ENCODE measurements around the gene SLC13A1. TPM values are rescaled to one million over a fixed set of nuclear protein-coding genes. Genes with fewer than 3 reads are reported as not detected.

The SLC13A1 gene
- total RNA-seq, 3 donors from 2014 or later = 0.63 to 2.1 (median 1.6) TPM

DNA sequence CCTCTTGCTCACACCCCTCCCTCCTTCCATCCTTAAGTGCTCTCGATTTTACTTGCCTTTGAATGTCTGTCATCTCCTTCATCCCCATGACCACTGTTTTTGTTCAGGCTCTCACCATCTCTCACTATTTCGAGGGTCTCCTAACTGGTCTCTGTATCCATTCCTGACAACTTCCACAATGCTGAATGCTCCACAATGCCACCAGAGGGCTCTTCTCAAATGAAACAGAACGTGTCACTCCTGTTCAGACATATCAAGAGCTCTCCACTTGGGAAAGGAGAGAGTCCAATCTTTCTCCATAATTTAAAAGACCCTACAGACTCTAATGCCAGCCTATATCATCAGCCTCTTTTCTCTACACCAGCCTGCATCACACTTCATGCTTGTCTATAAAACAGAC, 9.0 kb upstream of the SLC13A1 start:
- TF ChIP-seq, protein P1, sequence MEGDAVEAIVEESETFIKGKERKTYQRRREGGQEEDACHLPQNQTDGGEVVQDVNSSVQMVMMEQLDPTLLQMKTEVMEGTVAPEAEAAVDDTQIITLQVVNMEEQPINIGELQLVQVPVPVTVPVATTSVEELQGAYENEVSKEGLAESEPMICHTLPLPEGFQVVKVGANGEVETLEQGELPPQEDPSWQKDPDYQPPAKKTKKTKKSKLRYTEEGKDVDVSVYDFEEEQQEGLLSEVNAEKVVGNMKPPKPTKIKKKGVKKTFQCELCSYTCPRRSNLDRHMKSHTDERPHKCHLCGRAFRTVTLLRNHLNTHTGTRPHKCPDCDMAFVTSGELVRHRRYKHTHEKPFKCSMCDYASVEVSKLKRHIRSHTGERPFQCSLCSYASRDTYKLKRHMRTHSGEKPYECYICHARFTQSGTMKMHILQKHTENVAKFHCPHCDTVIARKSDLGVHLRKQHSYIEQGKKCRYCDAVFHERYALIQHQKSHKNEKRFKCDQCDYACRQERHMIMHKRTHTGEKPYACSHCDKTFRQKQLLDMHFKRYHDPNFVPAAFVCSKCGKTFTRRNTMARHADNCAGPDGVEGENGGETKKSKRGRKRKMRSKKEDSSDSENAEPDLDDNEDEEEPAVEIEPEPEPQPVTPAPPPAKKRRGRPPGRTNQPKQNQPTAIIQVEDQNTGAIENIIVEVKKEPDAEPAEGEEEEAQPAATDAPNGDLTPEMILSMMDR (IDR thresholded peaks at IDR 0.05) = no peak
- ATAC-seq (peak; percentile 72), DNase-seq (peak in 1 of 3 donors; percentile 44)
- H3K36me3 ChIP-seq (ENCODE audit: low read depth) = no peaks in the 10 kb centered on the region
- no peaks in the 10 kb centered on the region for H3K9me3 ChIP-seq
- peaks cover 16% of the 10 kb centered on the region for H3K4me1 ChIP-seq (ENCODE audit: low read depth)
- H3K4me3 ChIP-seq = no peak overlapping the region
- intact Hi-C loops (cut with DNase I, micrococcal nuclease) = loop anchor here in 1 of 2 donors (10.0 kb wide), 1 partner anchor 156 kb away; no protein-coding TSS in a partner anchor

DNA sequence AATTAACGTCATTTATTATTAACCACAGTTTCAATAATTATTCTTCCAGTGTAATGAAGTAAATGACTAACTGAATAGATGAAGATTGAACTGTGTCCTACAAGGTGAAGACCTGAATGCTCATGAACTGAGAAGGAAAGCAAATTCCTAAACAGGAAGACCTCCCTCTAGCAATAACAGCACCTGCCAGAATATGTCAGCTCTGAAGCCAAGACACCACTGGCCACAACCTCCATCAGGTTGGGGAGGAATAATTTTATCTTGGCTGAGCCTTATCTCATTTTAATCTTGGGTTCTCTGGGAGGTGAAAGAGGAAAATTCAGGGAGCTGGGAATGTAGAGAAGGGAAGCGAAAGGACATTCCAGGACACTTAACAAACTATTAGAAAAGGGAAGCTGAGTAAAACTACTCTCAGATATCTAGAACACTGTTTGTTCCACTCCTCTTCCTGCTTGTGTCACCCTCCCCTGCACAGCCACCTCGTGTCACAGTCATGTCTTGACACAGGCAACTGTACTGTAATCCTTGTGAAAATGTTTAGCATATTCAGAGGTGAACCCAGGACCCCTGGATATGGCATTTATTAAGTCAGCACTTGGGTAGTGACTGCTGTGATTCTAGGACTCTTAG, 4.6 kb upstream of the SLC13A1 start:
- TF ChIP-seq, protein P1 (IDR thresholded peaks at IDR 0.05) = no peak
- ATAC-seq = no peak

DNA sequence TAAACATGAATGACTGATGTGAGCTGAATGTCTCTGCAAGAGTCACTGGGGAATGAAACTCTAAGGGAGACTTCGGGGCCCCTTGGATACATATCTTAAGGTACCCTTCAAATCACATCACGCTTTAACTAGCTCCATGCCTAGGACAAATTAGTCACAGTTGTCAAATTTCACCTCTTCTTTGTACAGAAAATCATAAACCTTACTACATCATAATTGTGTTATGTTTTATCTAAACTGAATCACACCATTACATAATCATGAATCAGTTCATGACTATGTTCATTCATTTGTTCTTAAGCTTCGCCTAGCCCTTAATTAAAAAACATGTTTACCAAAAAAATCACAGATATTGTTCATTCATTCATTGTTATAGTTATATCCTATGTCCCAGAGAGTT, 2.1 kb upstream of the SLC13A1 start:
- ATAC-seq (no peak), DNase-seq (no peak)
- Histone ChIP-seq H3K4me3 (no peak overlapping the region), H3K36me3 (ENCODE audit: low read depth) (no peaks in the 10 kb centered on the region), H3K9me3 (no peaks in the 10 kb centered on the region), H3K4me1 (ENCODE audit: low read depth) (no peaks in the 10 kb centered on the region)
- intact Hi-C loops (cut with DNase I, micrococcal nuclease) = loop anchor here in 1 of 2 donors (10.0 kb wide), 1 partner anchor 163 kb away; no protein-coding TSS in a partner anchor
- TF ChIP-seq, protein P1 (IDR thresholded peaks at IDR 0.05) = no peak

More for the DNA sequence above, 4.6 kb upstream of the SLC13A1 start:
- no peak overlapping the region for H3K4me3 ChIP-seq
- no peaks in the 10 kb centered on the region for H3K36me3 ChIP-seq (ENCODE audit: low read depth)
- no peaks in the 10 kb centered on the region for H3K9me3 ChIP-seq
- DNase-seq = no peak
- intact Hi-C loops (cut with DNase I, micrococcal nuclease) = loop anchor here in 1 of 2 donors (10.0 kb wide), 1 partner anchor 160 kb away; no protein-coding TSS in a partner anchor
- peaks cover 3% of the 10 kb centered on the region for H3K4me1 ChIP-seq (ENCODE audit: low read depth)

DNA sequence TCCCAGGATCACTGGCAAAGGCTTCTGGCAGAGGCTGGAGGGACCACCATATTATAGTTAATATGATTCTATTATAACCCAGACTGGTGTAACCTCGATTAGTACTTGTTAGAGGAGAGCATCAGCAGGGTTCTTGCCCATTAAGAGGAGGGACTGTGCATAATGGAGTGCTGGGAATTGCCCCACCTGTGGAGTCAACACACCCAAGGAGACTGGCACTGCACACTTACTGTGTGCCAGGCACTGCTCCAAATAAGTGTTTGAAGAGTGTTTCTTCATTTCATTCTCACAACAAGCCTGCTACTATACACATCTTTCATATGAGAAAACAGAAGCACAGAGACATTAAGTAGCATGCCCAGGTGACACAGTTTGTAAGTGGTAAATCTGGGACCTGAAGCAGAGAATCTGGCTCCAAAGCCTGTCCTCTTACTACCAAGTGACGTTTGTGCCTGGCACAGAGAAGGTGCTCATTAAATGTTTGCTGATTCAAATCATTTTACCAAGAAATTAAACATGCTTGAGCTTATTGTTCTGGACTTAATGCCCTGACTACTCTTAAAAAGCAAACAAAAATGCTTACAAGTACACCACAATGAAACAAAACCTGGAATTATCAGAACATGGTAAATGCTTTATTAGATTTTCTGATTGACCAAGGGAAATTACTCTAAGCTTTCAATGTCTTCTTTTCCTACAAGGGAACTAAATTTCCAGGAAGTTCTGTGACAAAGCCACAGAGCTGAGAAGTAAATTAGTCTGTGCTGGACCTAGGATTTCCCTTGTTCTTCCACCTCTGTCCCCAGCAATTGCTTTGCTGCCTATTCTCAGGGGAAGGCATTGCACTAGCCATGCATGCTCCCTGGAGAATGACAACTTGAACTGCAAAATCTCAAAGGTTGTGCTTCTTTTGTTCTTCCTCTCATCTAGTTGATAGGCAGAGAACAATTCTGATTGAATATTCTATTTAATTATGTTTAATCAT, 809 bp downstream of the SLC13A1 start:
- Histone ChIP-seq H3K36me3 (ENCODE audit: low read depth) (no peaks in the 10 kb centered on the region), H3K4me3 (no peak overlapping the region), H3K4me1 (ENCODE audit: low read depth) (no peaks in the 10 kb centered on the region), H3K9me3 (no peaks in the 10 kb centered on the region)
- DNase-seq (peak in 1 of 3 donors; percentile 16), ATAC-seq (peak; percentile 57)
- intact Hi-C loops (cut with DNase I, micrococcal nuclease) = no loop called here
- TF ChIP-seq, protein P1 (IDR thresholded peaks at IDR 0.05) = no peak

DNA sequence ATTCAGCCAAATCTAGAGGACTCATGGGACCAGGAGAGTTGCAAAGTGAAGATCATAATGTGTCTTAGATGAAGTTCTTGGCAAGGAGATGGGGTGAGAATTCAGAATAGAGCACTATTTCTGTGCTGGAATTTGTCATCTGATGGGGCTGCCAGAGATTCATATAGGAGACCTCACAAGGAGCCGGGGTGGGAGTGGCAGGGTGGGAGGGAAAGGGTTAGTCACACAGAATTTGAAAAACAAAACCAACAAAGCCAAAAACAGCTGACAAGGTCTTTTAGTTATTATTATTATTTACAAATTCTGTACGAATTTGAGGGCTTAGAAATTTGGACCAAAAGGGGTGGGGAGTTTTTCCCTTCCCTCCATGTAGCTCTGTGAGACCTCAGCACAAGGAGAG, 1.7 kb downstream of the SLC13A1 start:
- Histone ChIP-seq H3K36me3 (ENCODE audit: low read depth) (no peaks in the 10 kb centered on the region), H3K4me1 (ENCODE audit: low read depth) (no peaks in the 10 kb centered on the region), H3K4me3 (no peak overlapping the region), H3K9me3 (no peaks in the 10 kb centered on the region)
- intact Hi-C loops (cut with DNase I, micrococcal nuclease) = no loop called here
- DNase-seq (no peak), ATAC-seq (no peak)
- TF ChIP-seq, protein P1 (IDR thresholded peaks at IDR 0.05) = no peak
